ENCODE results near the gene ANKIB1.
"Not testable (repeated sequence)": the region's sequence is repeated elsewhere in the genome, so short reads cannot be mapped to it uniquely, and the experiment has no call there.

ANKIB1 gene

GRCh38 chr7:92331508-92331907 lies 85.7 kb downstream of the ANKIB1 start:
- DNase-seq = no peak

- no peak for DNase-seq
These were observed 87.0 kb downstream of the ANKIB1 start for GRCh38 chr7:92332782-92333181.

GRCh38 chr7:92333866-92334265 lies 88.1 kb downstream of the ANKIB1 start:
- DNase-seq = no peak

- DNase-seq = no peak
These were observed 89.8 kb downstream of the ANKIB1 start for GRCh38 chr7:92335574-92335973.

GRCh38 chr7:92336662-92337340 lies 91.0 kb downstream of the ANKIB1 start:
- DNase-seq = no peak

GRCh38 chr7:92340016-92340415 lies 94.2 kb downstream of the ANKIB1 start:
- DNase-seq = no peak

- no peak for DNase-seq
These were observed 97.9 kb downstream of the ANKIB1 start for GRCh38 chr7:92343714-92344113.

- no peak for DNase-seq
These were observed 106.2 kb downstream of the ANKIB1 start for GRCh38 chr7:92352009-92352408.

- DNase-seq = no peak
These were observed 108.4 kb downstream of the ANKIB1 start for GRCh38 chr7:92354214-92354613.

GRCh38 chr7:92356406-92356805 lies 110.6 kb downstream of the ANKIB1 start:
- DNase-seq = no peak

GRCh38 chr7:92357260-92357659 lies 111.5 kb downstream of the ANKIB1 start:
- no peak for DNase-seq

- DNase-seq = not testable (repeated sequence)
These were observed 113.4 kb downstream of the ANKIB1 start for GRCh38 chr7:92359179-92359578.

- no peak for DNase-seq
These were observed 114.0 kb downstream of the ANKIB1 start for GRCh38 chr7:92359801-92360200.

GRCh38 chr7:92360387-92360786 lies 114.6 kb downstream of the ANKIB1 start:
- no peak for DNase-seq

GRCh38 chr7:92362131-92362530 lies 116.4 kb downstream of the ANKIB1 start:
- DNase-seq = no peak

GRCh38 chr7:92366730-92367129 lies 121.0 kb downstream of the ANKIB1 start:
- no peak for DNase-seq

- no peak for DNase-seq
These were observed 123.0 kb downstream of the ANKIB1 start for GRCh38 chr7:92368741-92369140.

- no peak for DNase-seq
These were observed 129.2 kb downstream of the ANKIB1 start for GRCh38 chr7:92375013-92375412.

- DNase-seq = no peak
These were observed 145.3 kb downstream of the ANKIB1 start for GRCh38 chr7:92391071-92391470.

GRCh38 chr7:92397542-92397941 lies 151.8 kb downstream of the ANKIB1 start:
- DNase-seq = no peak

GRCh38 chr7:92400013-92400412 lies 154.2 kb downstream of the ANKIB1 start:
- DNase-seq = no peak

- DNase-seq = no peak
These were observed 157.4 kb downstream of the ANKIB1 start for GRCh38 chr7:92402920-92403759.

GRCh38 chr7:92403760-92404074 lies 157.9 kb downstream of the ANKIB1 start:
- no peak for DNase-seq

- DNase-seq = no peak
These were observed 158.4 kb downstream of the ANKIB1 start for GRCh38 chr7:92404170-92404614.
